ENCODE results near the gene PREB.

Gene PREB

DNA sequence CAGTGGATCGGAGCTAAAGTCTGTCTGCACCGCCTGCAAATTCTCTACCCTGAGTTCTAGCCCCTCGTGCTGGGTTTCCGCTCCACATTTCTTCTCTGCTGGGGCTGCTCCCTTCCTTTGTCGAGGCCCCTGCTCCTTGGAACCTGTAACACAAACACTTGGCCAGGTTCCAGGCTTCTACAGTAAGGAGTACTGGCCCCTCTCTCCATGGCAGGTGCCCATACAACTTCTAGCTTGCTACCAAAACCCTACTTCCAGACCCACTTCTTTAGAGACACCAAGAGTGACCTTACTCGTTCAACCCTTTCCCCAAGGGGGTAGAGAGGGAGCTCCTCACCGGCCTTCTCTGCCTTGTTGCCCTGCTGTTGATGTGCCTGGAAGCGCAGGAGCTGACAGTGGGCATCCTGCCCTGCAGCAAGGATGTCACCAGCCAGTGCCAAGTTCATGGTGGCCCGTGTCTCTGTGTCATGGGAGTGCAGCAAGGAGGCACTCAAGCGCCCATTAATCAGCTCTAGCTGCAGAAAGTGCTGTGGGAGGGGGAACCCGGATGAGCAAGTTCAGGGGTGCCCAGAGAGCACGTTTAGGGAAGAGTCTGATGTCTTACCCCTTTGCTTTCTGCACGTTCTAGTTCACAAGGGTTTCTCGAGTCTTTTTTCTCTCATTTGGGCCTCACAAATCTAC, 1.1 kb downstream of the PREB start:
- Histone ChIP-seq H3K4me2 (ENCODE audit: low read depth, low read length, poor library complexity, severe bottlenecking) (peak overlapping the region; percentile 75), H3K9me3 (ENCODE audit: insufficient read depth, low read depth, low read length) (no peaks in the 10 kb centered on the region), H4K20me1 (ENCODE audit: insufficient read depth, low read length, poor library complexity, severe bottlenecking) (peaks cover 10% of the 10 kb centered on the region), H3K9ac (ENCODE audit: low read depth, low read length, poor library complexity, severe bottlenecking) (peak overlapping the region; percentile 90), H3K9me2 (replicated peaks; ENCODE audit: low read depth, low read length) (no peaks in the 10 kb centered on the region), H3K79me2 (ENCODE audit: insufficient read depth, low read length) (peaks cover 30% of the 10 kb centered on the region), H3K4me3 (ENCODE audit: low read length, poor library complexity, severe bottlenecking) (peak overlapping the region; percentile 88), H2AFZ (ENCODE audit: low read length) (no peak overlapping the region), H3F3A (ENCODE audit: low read depth) (no peaks in the 10 kb centered on the region), H3K4me1 (ENCODE audit: insufficient read depth, low read length, poor library complexity, severe bottlenecking) (peaks cover 22% of the 10 kb centered on the region), H3K27me3 (ENCODE audit: insufficient read depth, low read length, poor library complexity, severe bottlenecking) (no peaks in the 10 kb centered on the region), H3K36me3 (ENCODE audit: insufficient read depth, low read length) (peaks cover 10% of the 10 kb centered on the region; the same call in 1 of the 2 replicates)
- TF ChIP-seq, protein P1, sequence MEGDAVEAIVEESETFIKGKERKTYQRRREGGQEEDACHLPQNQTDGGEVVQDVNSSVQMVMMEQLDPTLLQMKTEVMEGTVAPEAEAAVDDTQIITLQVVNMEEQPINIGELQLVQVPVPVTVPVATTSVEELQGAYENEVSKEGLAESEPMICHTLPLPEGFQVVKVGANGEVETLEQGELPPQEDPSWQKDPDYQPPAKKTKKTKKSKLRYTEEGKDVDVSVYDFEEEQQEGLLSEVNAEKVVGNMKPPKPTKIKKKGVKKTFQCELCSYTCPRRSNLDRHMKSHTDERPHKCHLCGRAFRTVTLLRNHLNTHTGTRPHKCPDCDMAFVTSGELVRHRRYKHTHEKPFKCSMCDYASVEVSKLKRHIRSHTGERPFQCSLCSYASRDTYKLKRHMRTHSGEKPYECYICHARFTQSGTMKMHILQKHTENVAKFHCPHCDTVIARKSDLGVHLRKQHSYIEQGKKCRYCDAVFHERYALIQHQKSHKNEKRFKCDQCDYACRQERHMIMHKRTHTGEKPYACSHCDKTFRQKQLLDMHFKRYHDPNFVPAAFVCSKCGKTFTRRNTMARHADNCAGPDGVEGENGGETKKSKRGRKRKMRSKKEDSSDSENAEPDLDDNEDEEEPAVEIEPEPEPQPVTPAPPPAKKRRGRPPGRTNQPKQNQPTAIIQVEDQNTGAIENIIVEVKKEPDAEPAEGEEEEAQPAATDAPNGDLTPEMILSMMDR (conservative IDR thresholded peaks at IDR 0.05; ENCODE audit: low read length), result no peak
- TF ChIP-seq EZH2phosphoT487 (IDR thresholded peaks at IDR 0.05; ENCODE audit: borderline replicate concordance), result no peak

DNA sequence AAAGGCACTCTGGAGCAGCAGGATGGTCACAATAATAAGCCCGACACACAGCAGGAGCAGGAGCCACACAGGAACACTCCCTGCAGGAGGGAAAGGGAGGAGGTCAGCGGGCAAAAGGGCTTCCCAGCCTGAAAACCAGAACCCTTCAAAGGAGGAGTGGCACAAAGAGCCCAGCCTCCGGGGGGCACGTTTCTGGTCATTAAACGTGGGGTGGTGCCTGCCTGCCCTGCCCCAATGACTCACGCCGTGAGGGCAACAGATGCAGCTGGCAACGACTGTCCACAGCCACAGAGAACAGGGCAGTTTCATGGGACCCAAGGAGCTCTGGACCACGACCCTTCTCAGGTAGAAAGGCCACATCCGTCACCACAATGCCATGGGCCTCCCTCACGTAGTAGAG, 3.0 kb downstream of the PREB start:
- H3K4me3 ChIP-seq (ENCODE audit: low read length, poor library complexity, severe bottlenecking), result no peak overlapping the region
- H3F3A ChIP-seq (ENCODE audit: low read depth), result no peaks in the 10 kb centered on the region
- no peaks in the 10 kb centered on the region for H3K27me3 ChIP-seq (ENCODE audit: insufficient read depth, low read length, poor library complexity, severe bottlenecking)
- no peaks in the 10 kb centered on the region for H3K9me3 ChIP-seq (ENCODE audit: insufficient read depth, low read depth, low read length)
- peaks cover 10% of the 10 kb centered on the region for H4K20me1 ChIP-seq (ENCODE audit: insufficient read depth, low read length, poor library complexity, severe bottlenecking)
- H3K36me3 ChIP-seq (ENCODE audit: insufficient read depth, low read length), result peaks cover 10% of the 10 kb centered on the region; the same call in 1 of the 2 replicates
- no peak overlapping the region for H2AFZ ChIP-seq (ENCODE audit: low read length)
- H3K4me1 ChIP-seq (ENCODE audit: insufficient read depth, low read length, poor library complexity, severe bottlenecking), result peaks cover 22% of the 10 kb centered on the region
- H3K79me2 ChIP-seq (ENCODE audit: insufficient read depth, low read length), result peaks cover 30% of the 10 kb centered on the region
- H3K9ac ChIP-seq (ENCODE audit: low read depth, low read length, poor library complexity, severe bottlenecking), result no peak overlapping the region
- H3K9me2 ChIP-seq (replicated peaks; ENCODE audit: low read depth, low read length), result no peaks in the 10 kb centered on the region
- TF ChIP-seq, protein P1 (conservative IDR thresholded peaks at IDR 0.05; ENCODE audit: low read length), result no peak
- no peak for TF ChIP-seq EZH2phosphoT487 (IDR thresholded peaks at IDR 0.05; ENCODE audit: borderline replicate concordance)
- H3K4me2 ChIP-seq (ENCODE audit: low read depth, low read length, poor library complexity, severe bottlenecking), result no peak overlapping the region

DNA sequence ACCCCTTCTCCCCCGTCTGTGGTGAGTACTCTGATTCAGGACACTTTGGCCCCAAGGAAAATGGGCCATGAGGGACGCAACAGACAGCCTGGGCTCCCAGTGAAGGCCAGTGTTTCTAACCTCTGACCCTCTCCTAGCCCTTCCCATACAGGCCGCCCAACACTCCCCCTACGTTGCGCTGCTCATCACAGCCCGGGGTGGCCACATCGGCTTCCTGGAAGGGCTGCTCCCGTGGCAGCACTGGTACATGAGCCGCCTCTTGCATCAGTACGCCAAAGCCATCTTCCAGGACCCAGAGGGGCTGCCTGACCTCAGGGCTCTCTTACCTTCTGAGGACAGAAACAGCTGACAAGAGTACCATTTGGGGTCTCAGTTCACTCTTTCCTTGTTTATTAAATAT, 4.0 kb downstream of the PREB start:
- Histone ChIP-seq H3K27me3 (ENCODE audit: insufficient read depth, low read length, poor library complexity, severe bottlenecking) (no peaks in the 10 kb centered on the region), H3K79me2 (ENCODE audit: insufficient read depth, low read length) (peaks cover 30% of the 10 kb centered on the region), H3K4me2 (ENCODE audit: low read depth, low read length, poor library complexity, severe bottlenecking) (no peak overlapping the region), H3K4me3 (ENCODE audit: low read length, poor library complexity, severe bottlenecking) (no peak overlapping the region), H2AFZ (ENCODE audit: low read length) (no peak overlapping the region), H3K9me3 (ENCODE audit: insufficient read depth, low read depth, low read length) (no peaks in the 10 kb centered on the region), H4K20me1 (ENCODE audit: insufficient read depth, low read length, poor library complexity, severe bottlenecking) (peaks cover 10% of the 10 kb centered on the region), H3K4me1 (ENCODE audit: insufficient read depth, low read length, poor library complexity, severe bottlenecking) (peaks cover 22% of the 10 kb centered on the region), H3K36me3 (ENCODE audit: insufficient read depth, low read length) (peaks cover 10% of the 10 kb centered on the region; the same call in 1 of the 2 replicates), H3F3A (ENCODE audit: low read depth) (no peaks in the 10 kb centered on the region), H3K9ac (ENCODE audit: low read depth, low read length, poor library complexity, severe bottlenecking) (no peak overlapping the region), H3K9me2 (replicated peaks; ENCODE audit: low read depth, low read length) (no peaks in the 10 kb centered on the region)
- TF ChIP-seq EZH2phosphoT487 (IDR thresholded peaks at IDR 0.05; ENCODE audit: borderline replicate concordance), result no peak
- TF ChIP-seq, protein P1 (conservative IDR thresholded peaks at IDR 0.05; ENCODE audit: low read length), result no peak
